DMS153 (cell line): ENCODE measurements around the gene AKIRIN2.
A peak's percentile ranks its signal among the peaks of the same experiment; 100 is the strongest.

Experiments
- DNase-seq: peaks from one replicate; lab custom pipeline; 2025; lab: John Stamatoyannopoulos, UW

The AKIRIN2 gene

DNA sequence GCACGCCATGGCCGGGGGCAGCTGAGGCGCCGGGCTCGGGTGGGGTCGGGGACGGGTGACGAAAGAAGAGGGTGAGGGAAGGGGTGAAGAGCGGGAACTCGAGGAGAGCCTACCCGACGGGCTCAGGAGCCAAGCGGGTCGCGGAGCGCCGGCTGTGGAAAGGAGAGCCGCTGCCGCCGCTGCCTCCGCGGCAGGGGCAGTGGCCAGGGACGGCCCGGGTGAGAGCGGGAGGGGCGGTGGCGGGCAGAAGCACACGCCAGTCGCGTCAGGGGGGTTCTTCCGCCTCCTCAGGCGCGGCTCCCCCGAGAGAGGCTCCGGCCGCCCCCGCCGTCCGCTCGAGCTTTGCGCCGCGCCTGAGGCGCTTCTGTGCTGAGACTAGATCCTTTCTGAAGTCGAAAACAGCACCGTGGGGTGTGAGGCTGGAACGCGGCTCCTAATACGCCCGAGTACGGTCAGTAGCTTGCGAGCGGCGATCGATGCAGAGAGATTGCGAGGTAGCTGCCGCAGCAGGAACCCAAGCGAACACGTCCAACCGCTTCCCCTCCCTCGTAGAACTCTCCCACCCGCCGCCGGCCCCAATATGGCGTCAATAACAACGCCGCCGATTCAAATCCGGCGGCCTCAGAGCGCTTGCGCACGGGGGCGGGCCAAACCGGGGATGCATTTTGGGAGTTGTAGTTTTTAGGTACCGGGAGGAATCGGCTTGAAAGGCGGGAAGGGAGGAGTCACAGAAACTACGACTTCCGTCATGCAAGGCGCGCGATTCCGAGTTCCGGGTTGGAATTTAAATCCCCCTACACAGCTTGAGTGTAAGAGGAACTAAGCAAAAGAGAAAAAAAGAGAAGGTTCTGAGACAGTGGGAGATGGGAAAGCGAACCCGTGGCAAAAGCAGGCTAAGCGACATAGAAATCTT lies at the start of gene AKIRIN2:
Gene AKIRIN2, minus strand, starts transcription at position 558 of the 913 bp plus-strand sequence. Its CDS starts 549 bp downstream, at position 9.
- peak; percentile 99 for DNase-seq

GRCh38 chr6:87747646-87748045 lies 45.6 kb upstream of the AKIRIN2 start:
- DNase-seq = peak; percentile 70

- DNase-seq = no peak
These were observed 44.1 kb upstream of the AKIRIN2 start for GRCh38 chr6:87745966-87746721.

DNA sequence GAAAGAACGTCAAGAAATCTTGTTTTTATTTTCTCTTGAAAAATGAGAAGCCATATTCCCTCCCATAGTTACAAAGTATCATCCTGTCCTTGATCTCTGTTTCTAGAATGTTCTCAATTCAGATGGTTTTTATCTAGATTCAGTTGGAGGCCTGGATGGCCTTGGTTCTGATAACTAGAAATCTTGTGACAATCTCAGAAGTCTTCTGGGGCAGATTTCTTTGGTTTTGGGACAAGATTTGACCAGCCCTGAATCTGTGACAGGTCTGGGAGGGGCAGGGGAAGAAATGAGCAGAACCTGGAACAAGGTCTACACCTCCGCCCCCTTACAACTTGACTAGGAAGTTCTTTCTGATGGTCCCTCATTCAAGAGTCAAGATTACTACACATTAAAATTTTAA lies 41.4 kb upstream of the AKIRIN2 start:
- no peak for DNase-seq

DNA sequence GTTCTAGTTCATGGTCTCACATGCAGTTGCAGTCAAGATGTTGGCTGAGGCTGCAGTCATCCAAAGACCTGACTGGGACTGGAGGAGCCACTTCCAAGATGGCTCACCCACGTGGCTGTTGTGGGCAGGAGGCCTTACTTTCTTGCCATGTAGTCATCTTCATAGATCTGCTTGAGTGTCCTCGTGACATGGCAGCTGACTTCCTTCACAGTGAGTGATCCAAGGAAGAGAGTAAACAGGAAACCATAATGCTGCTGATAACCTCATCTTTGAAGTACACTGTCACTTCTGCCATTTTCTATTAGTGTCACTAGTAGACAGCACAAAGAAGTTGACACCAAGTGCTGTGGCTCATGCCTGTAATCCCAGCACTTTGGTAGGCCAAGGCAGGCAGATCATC lies 40.1 kb upstream of the AKIRIN2 start:
- no peak for DNase-seq

GRCh38 chr6:87741001-87741650 lies 39.1 kb upstream of the AKIRIN2 start:
- DNase-seq = peak; percentile 34

- no peak for DNase-seq
These were observed 36.7 kb upstream of the AKIRIN2 start for GRCh38 chr6:87738744-87739143.

- no peak for DNase-seq
These were observed 36.0 kb upstream of the AKIRIN2 start for GRCh38 chr6:87738000-87738399.

GRCh38 chr6:87736809-87737540 lies 34.9 kb upstream of the AKIRIN2 start:
- DNase-seq = no peak

DNA sequence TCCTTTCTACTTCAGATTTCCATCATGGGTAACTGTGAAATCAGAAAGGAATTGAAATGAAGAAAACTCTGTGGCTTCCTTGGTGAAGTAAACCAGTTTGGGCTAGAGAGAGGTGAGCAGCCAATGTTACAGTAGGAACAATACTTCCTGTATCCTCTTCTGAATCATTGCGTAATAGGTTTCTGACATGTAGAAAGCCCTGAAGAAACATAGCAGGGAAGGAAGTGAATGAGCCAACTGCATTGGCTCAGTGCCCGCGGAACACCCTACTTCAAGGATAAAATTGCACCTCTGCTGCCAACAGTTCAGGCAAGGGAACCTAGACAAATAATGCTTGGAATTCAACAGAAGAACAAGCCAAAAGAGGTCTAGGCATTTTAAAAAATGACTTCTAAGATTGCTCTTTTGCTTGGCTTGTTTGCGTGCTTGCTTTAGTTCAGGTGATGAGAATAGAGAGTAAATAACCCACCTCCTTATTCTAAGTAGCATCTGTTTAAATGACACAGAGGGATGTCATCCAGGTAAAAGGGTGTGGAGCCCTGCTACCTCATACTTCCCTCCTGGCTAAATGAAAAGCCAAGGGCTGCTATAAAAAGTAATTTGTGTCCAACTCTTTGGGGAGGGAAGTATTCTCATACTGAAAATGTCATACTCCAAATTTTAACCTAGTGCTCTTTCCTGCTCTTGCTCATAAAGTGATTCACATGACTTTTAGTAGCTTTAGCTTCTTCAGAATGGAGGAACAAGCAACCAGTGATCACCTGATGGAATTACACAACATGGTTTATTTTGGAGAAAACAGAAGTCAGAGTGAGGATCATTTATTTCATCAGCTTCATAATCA lies 30.0 kb upstream of the AKIRIN2 start:
- peak; percentile 94 for DNase-seq

GRCh38 chr6:87731080-87731479 lies 29.0 kb upstream of the AKIRIN2 start:
- no peak for DNase-seq

DNA sequence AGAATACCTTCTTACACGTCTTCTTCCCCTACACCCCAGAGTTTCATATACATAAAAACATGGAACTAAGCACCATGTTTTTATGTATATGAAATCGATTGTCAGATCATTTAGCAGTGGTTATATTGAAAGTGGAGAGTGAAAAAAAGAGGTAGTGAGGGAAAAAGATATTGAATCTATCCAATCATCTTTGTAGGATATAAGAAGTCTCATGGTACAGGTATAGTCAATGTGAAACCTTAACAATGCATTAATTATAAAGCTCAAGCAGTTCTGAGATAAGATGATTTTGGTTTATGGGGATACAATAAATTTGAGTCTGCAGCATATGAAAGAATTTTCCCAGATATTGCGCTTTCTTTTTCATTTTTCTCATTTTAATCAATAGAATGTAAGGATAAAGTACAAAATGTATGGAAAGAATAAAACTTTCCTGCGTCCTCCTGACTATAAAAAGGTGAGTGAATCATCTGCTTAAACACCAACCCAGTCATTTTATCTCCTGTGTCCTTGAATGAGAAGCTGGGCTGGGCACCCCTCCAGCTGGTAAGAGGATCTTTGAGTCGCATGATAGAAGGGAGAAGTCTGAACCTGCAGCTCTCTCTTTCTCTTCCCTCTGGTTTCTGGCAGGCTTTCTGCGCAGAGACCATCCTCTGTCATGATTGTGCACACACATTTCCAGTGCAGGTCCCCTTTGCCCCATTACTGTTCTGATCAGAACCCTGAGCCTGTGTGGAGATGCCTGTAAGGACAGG lies 28.1 kb upstream of the AKIRIN2 start:
- peak; percentile 38 for DNase-seq

GRCh38 chr6:87728706-87729105 lies 26.7 kb upstream of the AKIRIN2 start:
- no peak for DNase-seq

GRCh38 chr6:87724983-87725811 lies 23.2 kb upstream of the AKIRIN2 start:
- no peak for DNase-seq

- DNase-seq = no peak
These were observed 21.4 kb upstream of the AKIRIN2 start for GRCh38 chr6:87723170-87724078.

GRCh38 chr6:87722540-87723169 lies 20.6 kb upstream of the AKIRIN2 start:
- DNase-seq = no peak

GRCh38 chr6:87721311-87721710 lies 19.3 kb upstream of the AKIRIN2 start:
- DNase-seq = no peak
